Astrocyte (in vitro differentiated cells and primary cell): Measurements from ENCODE around the gene PTPN9. TPM values are rescaled to one million over a fixed set of nuclear protein-coding genes. Genes with fewer than 3 reads are reported as not detected.

Experiments used
- DNase-seq: peaks from one replicate; pipeline ENCODE4 v3.0.0-alpha.2; 2010; ENCODE audit warnings: low read depth
- FAIRE-seq: peaks from 2 replicates; lab custom pipeline; 2011; peaks lifted over from hg19 to GRCh38; lab: Jason Lieb, UNC
- H2AFZ ChIP-seq: 2 replicates; pipeline ENCODE4 v1.6.0; 2012; ENCODE audit warnings: low read depth, low read length, inconsistent platforms
- H3K27ac ChIP-seq: 2 replicates; pipeline ENCODE4 v1.5.1; 2011; ENCODE audit warnings: low read depth, low read length, inconsistent platforms
- H3K27me3 ChIP-seq: 2 replicates; pipeline ENCODE4 v1.6.0; 2011; ENCODE audit warnings: low read length, inconsistent platforms; ENCODE audit not compliant: insufficient read depth
- H3K36me3 ChIP-seq: 2 replicates; pipeline ENCODE4 v1.5.1; 2011; ENCODE audit warnings: low read length, inconsistent platforms; ENCODE audit not compliant: insufficient read depth
- H3K4me1 ChIP-seq: 2 replicates; pipeline ENCODE4 v1.5.1; 2011; ENCODE audit warnings: low read length, inconsistent platforms; ENCODE audit not compliant: insufficient read depth
- H3K4me2 ChIP-seq: 2 replicates; pipeline ENCODE4 v1.6.0; 2012; ENCODE audit warnings: low read length, inconsistent platforms
- H3K4me3 ChIP-seq: 2 replicates; pipeline ENCODE4 v1.5.1; 2011; ENCODE audit warnings: low read depth, mild to moderate bottlenecking, low read length, inconsistent platforms; ENCODE audit not compliant: insufficient read depth
- H3K79me2 ChIP-seq: 2 replicates; pipeline ENCODE4 v1.6.0; 2012; ENCODE audit warnings: mild to moderate bottlenecking, low read length, inconsistent platforms; ENCODE audit not compliant: insufficient read depth
- H3K9ac ChIP-seq: 2 replicates; pipeline ENCODE4 v1.6.0; 2012; ENCODE audit warnings: mild to moderate bottlenecking, low read length, inconsistent platforms
- H3K9me3 ChIP-seq: 2 replicates; pipeline ENCODE4 v1.5.1; 2012; ENCODE audit warnings: low read depth, mild to moderate bottlenecking, low read length, inconsistent platforms; ENCODE audit not compliant: insufficient read depth
- H4K20me1 ChIP-seq: 2 replicates; pipeline ENCODE4 v1.6.0; 2012; ENCODE audit warnings: low read length, inconsistent platforms; ENCODE audit not compliant: insufficient read depth
- H3K27ac Mint-ChIP-seq: one replicate; pipeline ENCODE4 v1.8.0; 2021; ENCODE audit warnings: mild to moderate bottlenecking, mixed read lengths; ENCODE audit not compliant: unreplicated experiment
- H3K27me3 Mint-ChIP-seq: one replicate; pipeline ENCODE4 v1.8.0; 2021; ENCODE audit warnings: low read depth, mixed read lengths; ENCODE audit not compliant: unreplicated experiment
- H3K36me3 Mint-ChIP-seq: one replicate; pipeline ENCODE4 v1.8.0; 2021; ENCODE audit warnings: low read depth, mixed read lengths; ENCODE audit not compliant: unreplicated experiment
- H3K4me1 Mint-ChIP-seq: one replicate; pipeline ENCODE4 v1.8.0; 2021; ENCODE audit warnings: low read depth, mixed read lengths; ENCODE audit not compliant: unreplicated experiment
- H3K4me3 Mint-ChIP-seq: one replicate; pipeline ENCODE4 v1.8.0; 2021; ENCODE audit warnings: mild to moderate bottlenecking, moderate library complexity, mixed read lengths; ENCODE audit not compliant: unreplicated experiment
- H3K9me3 Mint-ChIP-seq: one replicate; pipeline ENCODE4 v1.8.0; 2021; ENCODE audit warnings: mild to moderate bottlenecking, mixed read lengths; ENCODE audit not compliant: unreplicated experiment
- CTCF ChIP-seq: IDR thresholded peaks from 2 replicates; pipeline ENCODE4 v1.5.1; 2011; ENCODE audit warnings: low read depth, mild to moderate bottlenecking, inconsistent platforms, low read length, moderate library complexity; ENCODE audit not compliant: insufficient read depth
- EZH2 ChIP-seq: IDR thresholded peaks from 2 replicates; pipeline ENCODE4 v1.6.1; 2012; ENCODE audit warnings: mild to moderate bottlenecking, low read length, inconsistent platforms; ENCODE audit not compliant: insufficient read depth
- total RNA-seq: library from RNA; stranded (reverse); gene quantifications from 2 replicates; pipeline ENCODE4 v1.2.1, GENCODE V29; 2021

The PTPN9 gene
- total RNA-seq, 1 donor from 2014 or later: 34.7 TPM

- H3K79me2 ChIP-seq: no peaks in the 10 kb centered on the region
- Mint-ChIP-seq H3K27ac (no peak overlapping the region), H3K27me3 (no peaks in the 10 kb centered on the region), H3K36me3 (peaks cover 29% of the 10 kb centered on the region), H3K4me3 (no peak overlapping the region), H3K9me3 (no peaks in the 10 kb centered on the region), H3K4me1 (peaks cover 2% of the 10 kb centered on the region)
- no peaks in the 10 kb centered on the region for H3K27me3 ChIP-seq
- peaks cover 19% of the 10 kb centered on the region for H3K36me3 ChIP-seq
- no peak for DNase-seq
- H3K9ac ChIP-seq: no peak overlapping the region
- H3K9me3 ChIP-seq: no peaks in the 10 kb centered on the region
- no peak overlapping the region for H2AFZ ChIP-seq
- H4K20me1 ChIP-seq: no peaks in the 10 kb centered on the region
- H3K4me2 ChIP-seq: no peak overlapping the region
- H3K4me1 ChIP-seq: no peaks in the 10 kb centered on the region
- FAIRE-seq: no peak
- TF ChIP-seq CTCF (no peak), EZH2 (no peak)
- H3K4me3 ChIP-seq: no peak overlapping the region
- no peak overlapping the region for H3K27ac ChIP-seq
These were observed 19.2 kb upstream of the PTPN9 start for GRCh38 chr15:75598361-75598760.

GRCh38 chr15:75597667-75598341 is 18.7 kb upstream of the PTPN9 start:
- Histone ChIP-seq H3K27me3 (no peaks in the 10 kb centered on the region), H4K20me1 (no peaks in the 10 kb centered on the region), H3K79me2 (no peaks in the 10 kb centered on the region), H3K9ac (no peak overlapping the region), H3K4me3 (no peak overlapping the region), H3K27ac (no peak overlapping the region), H2AFZ (no peak overlapping the region), H3K9me3 (no peaks in the 10 kb centered on the region), H3K4me2 (no peak overlapping the region), H3K36me3 (peaks cover 19% of the 10 kb centered on the region), H3K4me1 (no peaks in the 10 kb centered on the region)
- H3K36me3 Mint-ChIP-seq: peaks cover 29% of the 10 kb centered on the region
- no peak for FAIRE-seq
- H3K27me3 Mint-ChIP-seq: no peaks in the 10 kb centered on the region
- no peak for DNase-seq
- H3K9me3 Mint-ChIP-seq: no peaks in the 10 kb centered on the region
- peaks cover 2% of the 10 kb centered on the region for H3K4me1 Mint-ChIP-seq
- TF ChIP-seq CTCF (peak; percentile 31), EZH2 (no peak)
- H3K4me3 Mint-ChIP-seq: no peak overlapping the region
- H3K27ac Mint-ChIP-seq: no peak overlapping the region

GRCh38 chr15:75596703-75597345 is 17.7 kb upstream of the PTPN9 start:
- peaks cover 33% of the 10 kb centered on the region for H3K36me3 Mint-ChIP-seq
- no peak overlapping the region for H3K4me3 ChIP-seq
- FAIRE-seq: no peak
- no peak overlapping the region for H3K9ac ChIP-seq
- H3K4me1 ChIP-seq: no peaks in the 10 kb centered on the region
- no peak for DNase-seq
- no peaks in the 10 kb centered on the region for H3K27me3 ChIP-seq
- no peaks in the 10 kb centered on the region for H4K20me1 ChIP-seq
- H3K9me3 Mint-ChIP-seq: no peaks in the 10 kb centered on the region
- H3K4me3 Mint-ChIP-seq: no peak overlapping the region
- H3K27me3 Mint-ChIP-seq: no peaks in the 10 kb centered on the region
- H3K36me3 ChIP-seq: peaks cover 19% of the 10 kb centered on the region
- H2AFZ ChIP-seq: no peak overlapping the region
- no peak for TF ChIP-seq CTCF
- TF ChIP-seq EZH2: no peak
- no peaks in the 10 kb centered on the region for H3K9me3 ChIP-seq
- no peaks in the 10 kb centered on the region for H3K79me2 ChIP-seq
- no peak overlapping the region for H3K27ac Mint-ChIP-seq
- H3K27ac ChIP-seq: no peak overlapping the region
- H3K4me2 ChIP-seq: no peak overlapping the region
- peaks cover 2% of the 10 kb centered on the region for H3K4me1 Mint-ChIP-seq
